Ishikawa (cell line): ENCODE data around the gene PDP2.

ENCODE experiments used
- CREB1 ChIP-seq: IDR thresholded peaks from 2 replicates; pipeline ENCODE4 v1.6.1; 2012; ENCODE audit warnings: low read depth
- TCF12 ChIP-seq: IDR thresholded peaks from 2 replicates; pipeline ENCODE4 v1.6.1; 2012; ENCODE audit warnings: low read depth
- YY1 ChIP-seq: IDR thresholded peaks from 2 replicates; pipeline ENCODE4 v1.6.1; 2012; ENCODE audit warnings: low read depth

GRCh38 chr16:66832661-66833305 lies 47.5 kb upstream of the PDP2 start:
- TF ChIP-seq YY1 = no peak
- TF ChIP-seq CREB1 = no peak
- TF ChIP-seq TCF12 = no peak
